IMR-90 (cell line): ENCODE data around the gene PYCR2. TPM values are rescaled to one million over a fixed set of nuclear protein-coding genes. Genes with fewer than 3 reads are reported as not detected.

Source experiments
- ATAC-seq: fragments of 200-7000 bp; cut with Tn5 transposase; 2 replicates; pipeline ENCODE4 v1.9.1; 2020; ENCODE audit warnings: low read depth, mild to moderate bottlenecking, moderate library complexity
- BruUV-seq: library from RNA; stranded (reverse); fragments of 400-500 nt; replicated peaks from 2 replicates; lab custom pipeline; 2021; lab: Mats Ljungman, UMichigan
- CTCF ChIA-PET: fragments of 300-600 bp; formaldehyde crosslinking; extraction: SDS; loops from one replicate; lab custom pipeline; 2021; ENCODE audit warnings: antibody characterized with exemption; lab: Yijun Ruan, JAX
- POLR2A ChIA-PET: fragments of 300-600 bp; sonication (Branson Sonifier 250); formaldehyde crosslinking; loops from one replicate; lab custom pipeline; 2022; ENCODE audit warnings: antibody characterized with exemption; ENCODE audit not compliant: unreplicated experiment; lab: Charles Lee
- DNase-seq: peaks from one replicate; pipeline ENCODE4 v3.0.0; 2013
- H2AFZ ChIP-seq: replicated peaks from 2 replicates; pipeline ENCODE3; 2013; ENCODE audit warnings: low read length, mild to moderate bottlenecking; ENCODE audit not compliant: poor library complexity
- H2AK5ac ChIP-seq: 2 replicates; pipeline ENCODE4 v1.6.1; 2013; ENCODE audit warnings: low read depth, low read length, inconsistent platforms
- H2AK9ac ChIP-seq: replicated peaks from 2 replicates; pipeline ENCODE3; 2013; ENCODE audit warnings: mild to moderate bottlenecking, low read depth, low read length, moderate library complexity; ENCODE audit not compliant: poor library complexity
- H2BK120ac ChIP-seq: 2 replicates; pipeline ENCODE4 v1.6.1; 2013; ENCODE audit warnings: low read depth, low read length, inconsistent platforms
- H2BK15ac ChIP-seq: 3 replicates; pipeline ENCODE4 v1.6.1; 2013; ENCODE audit warnings: low read depth, low read length, inconsistent platforms
- H2BK20ac ChIP-seq: 2 replicates; pipeline ENCODE4 v1.6.1; 2013; ENCODE audit warnings: low read depth, mild to moderate bottlenecking, inconsistent platforms, low read length, moderate library complexity
- H2BK5ac ChIP-seq: 2 replicates; pipeline ENCODE4 v1.6.1; 2013; ENCODE audit warnings: mild to moderate bottlenecking, low read depth, low read length, inconsistent platforms; ENCODE audit not compliant: poor library complexity, severe bottlenecking
- H3K14ac ChIP-seq: replicated peaks from 2 replicates; pipeline ENCODE4 v1.6.1; 2013; ENCODE audit warnings: low read depth, low read length, inconsistent platforms
- H3K18ac ChIP-seq: 2 replicates; pipeline ENCODE4 v1.6.1; 2013; ENCODE audit warnings: low read depth, low read length, control low read depth
- H3K23ac ChIP-seq: 2 replicates; pipeline ENCODE4 v1.6.1; 2013; ENCODE audit warnings: low read depth, low read length, inconsistent platforms
- H3K27ac ChIP-seq: 2 replicates; pipeline ENCODE4 v1.5.1; 2013; ENCODE audit warnings: mild to moderate bottlenecking, control low read depth, low read length; ENCODE audit not compliant: insufficient read depth
- H3K27me3 ChIP-seq: 2 replicates; pipeline ENCODE4 v1.6.1; 2013; ENCODE audit warnings: low read length; ENCODE audit not compliant: control insufficient read depth, insufficient read depth
- H3K36me3 ChIP-seq: 2 replicates; pipeline ENCODE4 v1.6.1; 2013; ENCODE audit warnings: low read length, mixed read lengths; ENCODE audit not compliant: control insufficient read depth, insufficient read depth
- H3K4ac ChIP-seq: 2 replicates; pipeline ENCODE4 v1.6.1; 2013; ENCODE audit warnings: low read depth, low read length, inconsistent platforms
- H3K4me1 ChIP-seq: 2 replicates; pipeline ENCODE4 v1.6.1; 2013; ENCODE audit warnings: low read length, mixed read lengths; ENCODE audit not compliant: control insufficient read depth, insufficient read depth
- H3K4me2 ChIP-seq: 2 replicates; pipeline ENCODE4 v1.6.1; 2013; ENCODE audit warnings: low read depth, mild to moderate bottlenecking, control low read depth, low read length, moderate library complexity
- H3K4me3 ChIP-seq: 2 replicates; pipeline ENCODE4 v1.5.1; 2013; ENCODE audit warnings: low read depth, mild to moderate bottlenecking, control low read depth, low read length, moderate library complexity; ENCODE audit not compliant: insufficient read depth
- H3K56ac ChIP-seq: 2 replicates; pipeline ENCODE4 v1.6.1; 2013; ENCODE audit warnings: low read length, inconsistent platforms; ENCODE audit not compliant: insufficient read depth; ENCODE audit errors: extremely low read depth
- H3K79me1 ChIP-seq, 2 experiments: 2 replicates each; pipeline ENCODE4 v1.6.1; 2013; ENCODE audit warnings: low read length in 2 of 2, inconsistent platforms in 1 of 2, low read depth in 1 of 2
- H3K9ac ChIP-seq: 2 replicates; pipeline ENCODE4 v1.6.1; 2013; ENCODE audit warnings: low read depth, low read length, control low read depth
- H3K9me1 ChIP-seq: 2 replicates; pipeline ENCODE4 v1.6.1; 2013; ENCODE audit warnings: low read length, inconsistent platforms; ENCODE audit not compliant: insufficient read depth
- H3K9me3 ChIP-seq: 2 replicates; pipeline ENCODE4 v1.6.1; 2013; ENCODE audit warnings: low read length; ENCODE audit not compliant: control insufficient read depth, insufficient read depth
- H4K20me1 ChIP-seq: 2 replicates; pipeline ENCODE4 v1.6.1; 2013; ENCODE audit warnings: low read length, inconsistent platforms; ENCODE audit not compliant: insufficient read depth
- H4K5ac ChIP-seq: 2 replicates; pipeline ENCODE4 v1.6.1; 2013; ENCODE audit warnings: mild to moderate bottlenecking, low read depth, low read length, control low read depth
- H4K8ac ChIP-seq, 2 experiments: 2 replicates each; pipeline ENCODE4 v1.6.1; 2013; ENCODE audit warnings: low read depth in 2 of 2, low read length in 2 of 2, control low read depth in 1 of 2, inconsistent platforms in 1 of 2
- H4K91ac ChIP-seq: 2 replicates; pipeline ENCODE4 v1.6.1; 2013; ENCODE audit warnings: low read depth, low read length, inconsistent platforms; ENCODE audit not compliant: insufficient read depth
- CEBPB ChIP-seq: IDR thresholded peaks from 2 replicates; pipeline ENCODE4 v1.6.1; 2012; ENCODE audit warnings: low read depth, low read length, improper control_type of control experiment
- WGBS, 2 experiments: methylation state at CpG; one replicate each; pipeline versions ENCODE4 v1.1.5 to v1.1.7; 2013; ENCODE audit warnings: missing lambda C conversion rate in 2 of 2; ENCODE audit not compliant: insufficient read length in 1 of 2; ENCODE audit errors: extremely low coverage in 2 of 2; 5-methylcytosine and 5-hydroxymethylcytosine counted together
- dilution Hi-C: fragments of 300-500 bp; cut with HindIII; formaldehyde crosslinking; loops from one replicate; pipeline ENCODE4 v1.14.3; 2018; ENCODE audit warnings: low sequenced_read_pairs; ENCODE audit not compliant: unreplicated experiment
- in situ Hi-C: fragments of 300-500 bp; cut with MboI; formaldehyde crosslinking; loops from 3 replicates; pipeline ENCODE4 v1.14.3; 2019; ENCODE audit warnings: low sequenced_read_pairs, inconsistent platforms, mixed read lengths
- intact Hi-C: fragments of 100-400 bp; cut with micrococcal nuclease; formaldehyde crosslinking; loops from 2 replicates; pipeline ENCODE4 v1.10.0; 2022
- polyA plus RNA-seq, 3 experiments: library from polyadenylated mRNA; depleted of rRNA; stranded (reverse); fragments of >200 nt; gene quantifications; 2 replicates each; pipeline ENCODE4 v1.2.3, GENCODE V29; 2012; ENCODE audit warnings: low replicate concordance in 1 of 3
- total RNA-seq: library from RNA; depleted of rRNA; stranded (reverse); fragments of >200 nt; gene quantifications from 2 replicates; pipeline ENCODE4 v1.2.3, GENCODE V29; 2012

The PYCR2 gene
- total and polyA plus RNA-seq, 2 of the 4 experiments (the other 2 are of a cell fraction): 34.4 to 68.1 TPM

GRCh38 chr1:225887030-225887314 is 37.1 kb downstream of the PYCR2 start:
- POLR2A ChIA-PET: no interaction called here
- Histone ChIP-seq H3K9ac (no peak overlapping the region), H3K23ac (no peak overlapping the region), H3K27me3 (no peaks in the 10 kb centered on the region), H3K4me1 (peaks cover 2% of the 10 kb centered on the region; the same call in 1 of the 2 replicates), H3K4me2 (no peak overlapping the region), H2AFZ (no peak overlapping the region), H2BK15ac (no peak overlapping the region), H4K5ac (no peak overlapping the region), H3K4me3 (no peak overlapping the region), H2AK9ac (no peak overlapping the region), H3K9me1 (peaks cover 3% of the 10 kb centered on the region; the same call in 1 of the 2 replicates), H3K27ac (no peak overlapping the region), H3K79me1 (peaks cover 0 to 8% of the 10 kb centered on the region in 2 experiments; a peak in 3 of 4 replicates), H3K56ac (no peak overlapping the region), H3K18ac (no peak overlapping the region), H2AK5ac (no peak overlapping the region), H2BK5ac (no peak overlapping the region), H4K20me1 (no peaks in the 10 kb centered on the region; the same call in 1 of the 2 replicates), H3K14ac (no peak overlapping the region), H3K4ac (no peak overlapping the region), H4K8ac (no peak overlapping the region), H3K9me3 (no peaks in the 10 kb centered on the region), H2BK120ac (no peak overlapping the region), H4K91ac (no peak overlapping the region), H2BK20ac (no peak overlapping the region), H3K36me3 (no peaks in the 10 kb centered on the region)
- no peak for TF ChIP-seq CEBPB
- ATAC-seq (no peak), DNase-seq (no peak)
- CTCF ChIA-PET: no interaction called here
- dilution Hi-C loops: no loop called here
- no CpG with 5 or more reads among the region's 7 CpGs for WGBS, 2 experiments
- BruUV-seq: no TSS peak
- in situ Hi-C loops: no loop called here
- intact Hi-C loops: no loop called here
